ENCODE results near the gene PCDHGB2. TPM values are rescaled to one million over a fixed set of nuclear protein-coding genes. Genes with fewer than 3 reads are reported as not detected.

Gene PCDHGB2
- polyA plus RNA-seq, 1 donor from 2014 or later = 0.43 TPM

- Histone ChIP-seq H3K4me3 (ENCODE audit: low read length) (no peak overlapping the region), H3K27me3 (ENCODE audit: insufficient read depth, low read depth, low read length) (no peaks in the 10 kb centered on the region), H3K9me2 (ENCODE audit: insufficient read depth, low read length) (no peaks in the 10 kb centered on the region), H2AFZ (ENCODE audit: low read depth, low read length) (no peak overlapping the region), H3K4me2 (ENCODE audit: low read length) (no peak overlapping the region), H3K79me2 (replicated peaks; ENCODE audit: insufficient read depth, low read length) (no peaks in the 10 kb centered on the region), H3K9ac (ENCODE audit: low read length) (no peak overlapping the region), H3K36me3 (ENCODE audit: insufficient read depth, low read length) (no peaks in the 10 kb centered on the region), H3K27ac (ENCODE audit: low read length) (no peak overlapping the region), H3K9me3 (ENCODE audit: low read length) (peaks cover 22% of the 10 kb centered on the region), H4K20me1 (ENCODE audit: insufficient read depth) (no peaks in the 10 kb centered on the region), H3F3A (ENCODE audit: insufficient read depth, low read length, poor library complexity, severe bottlenecking) (no peaks in the 10 kb centered on the region)
- TF ChIP-seq EZH2 (IDR thresholded peaks at IDR 0.05; ENCODE audit: borderline replicate concordance, insufficient read depth, low read length, poor library complexity, severe bottlenecking) (no peak), MXI1 (conservative IDR thresholded peaks at IDR 0.05; ENCODE audit: poor library complexity, severe bottlenecking) (no peak), POLR2AphosphoS5 (IDR thresholded peaks at IDR 0.05) (no peak), EP300 (conservative IDR thresholded peaks at IDR 0.05; ENCODE audit: poor library complexity, severe bottlenecking) (no peak), SMC3 (conservative IDR thresholded peaks at IDR 0.05; ENCODE audit: poor library complexity) (no peak), RAD21 (conservative IDR thresholded peaks at IDR 0.05) (no peak), TAF1 (IDR thresholded peaks at IDR 0.05; ENCODE audit: low read depth) (no peak), REST (IDR thresholded peaks at IDR 0.05; ENCODE audit: borderline replicate concordance) (no peak), CTCF (IDR thresholded peaks at IDR 0.05; ENCODE audit: poor library complexity, severe bottlenecking) (no peak)
Measured at GRCh38 chr5:141383345-141383744, 23.6 kb downstream of the PCDHGB2 start.

- H3K4me3 ChIP-seq (ENCODE audit: low read length) = no peak overlapping the region
- peaks cover 31% of the 10 kb centered on the region for H3K9me3 ChIP-seq (ENCODE audit: low read length)
- no peaks in the 10 kb centered on the region for H4K20me1 ChIP-seq (ENCODE audit: insufficient read depth)
- no peak overlapping the region for H2AFZ ChIP-seq (ENCODE audit: low read depth, low read length)
- H3K27me3 ChIP-seq (ENCODE audit: insufficient read depth, low read depth, low read length) = no peaks in the 10 kb centered on the region
- H3K36me3 ChIP-seq (ENCODE audit: insufficient read depth, low read length) = no peaks in the 10 kb centered on the region
- H3K9me2 ChIP-seq (ENCODE audit: insufficient read depth, low read length) = no peaks in the 10 kb centered on the region
- TF ChIP-seq EP300 (conservative IDR thresholded peaks at IDR 0.05; ENCODE audit: poor library complexity, severe bottlenecking) = no peak
- TF ChIP-seq REST (IDR thresholded peaks at IDR 0.05; ENCODE audit: borderline replicate concordance) = no peak
- no peak for TF ChIP-seq MXI1 (conservative IDR thresholded peaks at IDR 0.05; ENCODE audit: poor library complexity, severe bottlenecking)
- no peak for TF ChIP-seq TAF1 (IDR thresholded peaks at IDR 0.05; ENCODE audit: low read depth)
- no peak for TF ChIP-seq RAD21 (conservative IDR thresholded peaks at IDR 0.05)
- no peak for TF ChIP-seq EZH2 (IDR thresholded peaks at IDR 0.05; ENCODE audit: borderline replicate concordance, insufficient read depth, low read length, poor library complexity, severe bottlenecking)
- no peak for TF ChIP-seq SMC3 (conservative IDR thresholded peaks at IDR 0.05; ENCODE audit: poor library complexity)
- H3F3A ChIP-seq (ENCODE audit: insufficient read depth, low read length, poor library complexity, severe bottlenecking) = no peaks in the 10 kb centered on the region
- no peak overlapping the region for H3K27ac ChIP-seq (ENCODE audit: low read length)
- H3K79me2 ChIP-seq (replicated peaks; ENCODE audit: insufficient read depth, low read length) = no peaks in the 10 kb centered on the region
- no peak overlapping the region for H3K9ac ChIP-seq (ENCODE audit: low read length)
- H3K4me2 ChIP-seq (ENCODE audit: low read length) = no peak overlapping the region
Measured at GRCh38 chr5:141384471-141385267, 24.9 kb downstream of the PCDHGB2 start.
